DND-41 (cell line): ENCODE data around the gene ACAD8.

Source experiments
- ATAC-seq: fragments of 200-7000 bp; cut with Tn5 transposase; 3 replicates; pipeline ENCODE4 v1.9.1; 2021; ENCODE audit warnings: low read depth; ENCODE audit not compliant: insufficient read depth
- DNase-seq: peaks from one replicate; pipeline ENCODE4 v3.0.0-alpha.2; 2020
- H2AFZ ChIP-seq: 2 replicates; pipeline ENCODE4 v1.6.0; 2012; ENCODE audit warnings: low read depth, low read length
- H3K27ac ChIP-seq: 2 replicates; pipeline ENCODE4 v1.5.1; 2012; ENCODE audit warnings: low read length, inconsistent platforms
- H3K27me3 ChIP-seq: fragments of 200-600 bp; sonication (generic); 2 replicates; pipeline ENCODE4 v1.6.0; 2012; ENCODE audit warnings: low read length, mild to moderate bottlenecking, inconsistent platforms; ENCODE audit not compliant: insufficient read depth, poor library complexity
- H3K36me3 ChIP-seq: 2 replicates; pipeline ENCODE4 v1.5.1; 2012; ENCODE audit warnings: low read length, inconsistent platforms; ENCODE audit not compliant: insufficient read depth
- H3K4me1 ChIP-seq: 2 replicates; pipeline ENCODE4 v1.5.1; 2012; ENCODE audit warnings: mild to moderate bottlenecking, low read length; ENCODE audit not compliant: insufficient read depth
- H3K4me2 ChIP-seq: 2 replicates; pipeline ENCODE4 v1.6.0; 2012; ENCODE audit warnings: mild to moderate bottlenecking, moderate library complexity, low read length, inconsistent platforms; ENCODE audit not compliant: insufficient read depth
- H3K4me3 ChIP-seq, 2 experiments: fragments of 200-600 bp in 1 of 2; shearing (Covaris generic) in 1 of 2; 2 replicates each; pipeline ENCODE4 v1.5.1; 2012 to 2016; ENCODE audit warnings: inconsistent platforms in 2 of 2, low read length in 2 of 2, mild to moderate bottlenecking in 2 of 2, low read depth in 1 of 2, moderate library complexity in 1 of 2
- H3K79me2 ChIP-seq: 2 replicates; pipeline ENCODE4 v1.6.0; 2012; ENCODE audit warnings: low read length, inconsistent platforms; ENCODE audit not compliant: insufficient read depth
- H3K9ac ChIP-seq: 2 replicates; pipeline ENCODE4 v1.6.0; 2012; ENCODE audit warnings: low read depth, mild to moderate bottlenecking, inconsistent platforms, low read length, moderate library complexity
- H3K9me3 ChIP-seq: 2 replicates; pipeline ENCODE4 v1.5.1; 2012; ENCODE audit warnings: low read length, moderate library complexity, mild to moderate bottlenecking, inconsistent platforms; ENCODE audit not compliant: insufficient read depth, severe bottlenecking
- H4K20me1 ChIP-seq: 2 replicates; pipeline ENCODE4 v1.6.0; 2012; ENCODE audit warnings: low read length; ENCODE audit not compliant: insufficient read depth
- EZH2 ChIP-seq: IDR thresholded peaks from 3 replicates; pipeline ENCODE4 v1.6.1; 2012; ENCODE audit warnings: borderline replicate concordance, low read depth, mild to moderate bottlenecking, moderate library complexity, low read length, inconsistent platforms; ENCODE audit not compliant: severe bottlenecking
- TF ChIP-seq, protein P1 (sequence below): IDR thresholded peaks from 2 replicates; pipeline ENCODE4 v1.5.1; 2012; ENCODE audit warnings: borderline replicate concordance, low read length, moderate library complexity, mild to moderate bottlenecking; ENCODE audit not compliant: poor library complexity, severe bottlenecking; ENCODE audit errors: extremely low read depth

The ACAD8 gene

DNA sequence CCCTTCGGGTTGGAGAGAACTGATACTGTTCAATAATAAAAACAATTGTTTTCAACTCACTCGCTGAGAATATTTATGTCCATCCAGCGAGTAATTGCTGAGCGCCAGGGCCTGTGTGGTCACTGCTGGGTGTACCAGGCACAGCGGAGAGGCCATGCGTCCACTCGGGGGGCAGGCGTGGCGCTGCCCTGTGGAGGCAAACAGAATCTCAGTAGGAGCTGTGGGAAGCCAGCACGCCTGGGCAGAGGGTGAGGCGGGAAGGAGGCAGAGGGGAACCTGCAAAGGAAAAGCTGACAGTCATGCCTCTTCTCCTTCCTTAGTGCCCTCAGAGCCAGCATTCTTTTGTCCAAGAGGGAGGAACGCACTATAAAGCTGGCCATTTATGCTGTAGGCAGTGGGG lies 34.2 kb downstream of the ACAD8 start:
- H2AFZ ChIP-seq: no peak overlapping the region
- no peak overlapping the region for H3K9ac ChIP-seq
- H3K36me3 ChIP-seq: peaks cover 4% of the 10 kb centered on the region; the same call in 1 of the 2 replicates
- H3K9me3 ChIP-seq: no peaks in the 10 kb centered on the region
- ATAC-seq: no peak
- no peak overlapping the region for H3K4me2 ChIP-seq
- no peak for DNase-seq
- no peaks in the 10 kb centered on the region for H3K27me3 ChIP-seq
- H3K27ac ChIP-seq: no peak overlapping the region
- no peaks in the 10 kb centered on the region for H4K20me1 ChIP-seq
- no peak for TF ChIP-seq EZH2
- TF ChIP-seq, protein P1, sequence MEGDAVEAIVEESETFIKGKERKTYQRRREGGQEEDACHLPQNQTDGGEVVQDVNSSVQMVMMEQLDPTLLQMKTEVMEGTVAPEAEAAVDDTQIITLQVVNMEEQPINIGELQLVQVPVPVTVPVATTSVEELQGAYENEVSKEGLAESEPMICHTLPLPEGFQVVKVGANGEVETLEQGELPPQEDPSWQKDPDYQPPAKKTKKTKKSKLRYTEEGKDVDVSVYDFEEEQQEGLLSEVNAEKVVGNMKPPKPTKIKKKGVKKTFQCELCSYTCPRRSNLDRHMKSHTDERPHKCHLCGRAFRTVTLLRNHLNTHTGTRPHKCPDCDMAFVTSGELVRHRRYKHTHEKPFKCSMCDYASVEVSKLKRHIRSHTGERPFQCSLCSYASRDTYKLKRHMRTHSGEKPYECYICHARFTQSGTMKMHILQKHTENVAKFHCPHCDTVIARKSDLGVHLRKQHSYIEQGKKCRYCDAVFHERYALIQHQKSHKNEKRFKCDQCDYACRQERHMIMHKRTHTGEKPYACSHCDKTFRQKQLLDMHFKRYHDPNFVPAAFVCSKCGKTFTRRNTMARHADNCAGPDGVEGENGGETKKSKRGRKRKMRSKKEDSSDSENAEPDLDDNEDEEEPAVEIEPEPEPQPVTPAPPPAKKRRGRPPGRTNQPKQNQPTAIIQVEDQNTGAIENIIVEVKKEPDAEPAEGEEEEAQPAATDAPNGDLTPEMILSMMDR: no peak
- no peak overlapping the region for H3K4me3 ChIP-seq
- H3K4me1 ChIP-seq: no peaks in the 10 kb centered on the region
- no peaks in the 10 kb centered on the region for H3K79me2 ChIP-seq

DNA sequence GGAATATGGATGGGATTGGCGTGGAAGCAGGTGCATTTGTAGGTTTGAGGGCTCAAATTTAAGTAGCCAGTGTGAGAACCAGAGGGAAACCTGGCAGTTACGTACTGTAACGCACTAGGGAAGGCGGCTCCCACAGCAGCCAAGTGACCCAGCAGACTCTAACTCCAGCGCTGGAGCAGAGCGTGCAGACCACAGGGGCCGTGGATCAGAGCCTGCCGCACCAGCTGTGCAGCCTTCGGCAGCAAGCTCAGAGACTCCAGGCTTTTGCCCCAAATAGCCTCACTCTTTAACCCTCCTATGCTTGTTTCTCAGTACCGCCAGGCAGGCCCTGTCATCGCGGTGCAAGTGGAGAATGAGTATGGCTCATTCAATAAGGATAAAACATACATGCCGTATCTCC lies 35.1 kb downstream of the ACAD8 start:
- Histone ChIP-seq H2AFZ (no peak overlapping the region), H3K27me3 (no peaks in the 10 kb centered on the region), H3K79me2 (no peaks in the 10 kb centered on the region), H3K4me2 (no peak overlapping the region), H3K27ac (no peak overlapping the region), H3K4me3 (no peak overlapping the region), H3K9ac (no peak overlapping the region), H4K20me1 (no peaks in the 10 kb centered on the region), H3K36me3 (peaks cover 4% of the 10 kb centered on the region; the same call in 1 of the 2 replicates), H3K4me1 (no peaks in the 10 kb centered on the region), H3K9me3 (no peaks in the 10 kb centered on the region)
- ATAC-seq: no peak
- DNase-seq: no peak
- no peak for TF ChIP-seq EZH2
- TF ChIP-seq, protein P1: no peak

DNA sequence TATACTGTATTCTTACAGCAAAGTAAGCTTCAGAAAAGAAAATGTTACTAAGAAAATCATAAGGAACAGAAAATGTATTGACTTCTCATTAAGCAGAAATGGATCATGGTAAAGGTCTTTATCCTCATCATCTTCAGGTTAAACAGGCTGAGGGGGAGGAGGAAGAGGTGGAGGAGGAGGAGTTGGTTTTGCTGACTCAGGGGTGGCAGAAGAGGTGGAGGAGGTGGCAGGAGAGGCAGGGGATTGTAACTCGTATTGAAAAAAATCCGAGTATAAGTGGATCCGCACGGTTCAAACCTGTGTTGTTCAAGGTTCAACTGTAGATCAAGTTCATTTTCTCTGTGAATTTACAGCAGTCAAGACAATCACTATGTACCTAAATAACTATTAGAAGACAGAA lies 35.8 kb downstream of the ACAD8 start:
- Histone ChIP-seq H3K4me3 (no peak overlapping the region), H3K79me2 (no peaks in the 10 kb centered on the region), H3K36me3 (no peaks in the 10 kb centered on the region), H3K27ac (no peak overlapping the region), H3K9ac (no peak overlapping the region), H2AFZ (no peak overlapping the region), H4K20me1 (no peaks in the 10 kb centered on the region), H3K9me3 (no peaks in the 10 kb centered on the region), H3K27me3 (no peaks in the 10 kb centered on the region), H3K4me2 (no peak overlapping the region), H3K4me1 (no peaks in the 10 kb centered on the region)
- no peak for TF ChIP-seq EZH2
- TF ChIP-seq, protein P1: no peak
- ATAC-seq (no peak), DNase-seq (no peak)

DNA sequence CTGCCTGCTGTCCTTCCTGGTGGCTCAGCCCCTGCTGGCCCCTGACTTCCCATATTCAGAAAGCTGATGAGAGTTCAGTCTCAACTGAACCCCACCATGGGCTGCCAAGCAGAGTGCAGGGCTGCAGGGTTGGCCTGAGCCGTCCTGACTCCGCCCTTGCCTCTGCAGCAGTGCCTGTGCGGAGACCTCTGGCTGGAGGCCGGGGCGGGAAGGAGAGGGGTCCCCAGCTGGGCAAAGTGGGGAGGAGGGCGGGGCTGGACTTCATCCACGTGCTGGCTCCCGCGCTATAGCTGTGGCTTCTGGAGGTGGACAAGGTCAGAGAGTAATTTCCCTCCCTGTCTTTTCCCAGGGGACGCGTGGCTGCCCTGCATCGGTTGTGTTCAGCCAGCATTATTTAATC lies 36.4 kb downstream of the ACAD8 start:
- DNase-seq (no peak), ATAC-seq (no peak)
- Histone ChIP-seq H3K4me2 (no peak overlapping the region), H3K79me2 (no peaks in the 10 kb centered on the region), H4K20me1 (no peaks in the 10 kb centered on the region), H3K27me3 (no peaks in the 10 kb centered on the region), H3K9ac (no peak overlapping the region), H3K27ac (no peak overlapping the region), H2AFZ (no peak overlapping the region), H3K4me1 (no peaks in the 10 kb centered on the region), H3K36me3 (no peaks in the 10 kb centered on the region), H3K4me3 (no peak overlapping the region), H3K9me3 (no peaks in the 10 kb centered on the region)
- TF ChIP-seq EZH2: no peak
- TF ChIP-seq, protein P1: no peak
